A549 (cell line): ENCODE measurements around the gene ACAT2.

Experiments used
- EP300 ChIP-seq, 2 experiments: fragments of >200 bp; sonication (Bioruptor Twin); formaldehyde crosslinking; IDR thresholded peaks; 2 replicates in 1 of 2; 3 replicates in 1 of 2; pipeline ENCODE4 v1.6.1; 2016 to 2017
- ESRRA ChIP-seq: fragments of 150-350 bp; IDR thresholded peaks from 2 replicates; pipeline ENCODE4 v1.6.1; 2014; ENCODE audit warnings: mild to moderate bottlenecking, low read length, borderline replicate concordance
- HDAC2 ChIP-seq: fragments of 200-600 bp; sonication (generic); IDR thresholded peaks from 2 replicates; pipeline ENCODE4 v1.6.1; 2016
- HOXA7 ChIP-seq: fragments of 250-450 bp; sonication (Bioruptor Pico); IDR thresholded peaks from 2 replicates; pipeline ENCODE4 v1.5.0; 2020; ENCODE audit warnings: mild to moderate bottlenecking, moderate library complexity
- MAFK ChIP-seq: fragments of 450-650 bp; IDR thresholded peaks from 2 replicates; pipeline ENCODE4 v1.6.1; 2014; ENCODE audit not compliant: partially characterized antibody
- POLR2A ChIP-seq: IDR thresholded peaks from 2 replicates; pipeline ENCODE4 v1.6.1; 2012; ENCODE audit warnings: mild to moderate bottlenecking, low read length
- ZSCAN20 ChIP-seq: fragments of 250-450 bp; sonication (Bioruptor Pico); IDR thresholded peaks from 2 replicates; pipeline ENCODE4 v1.8.0; 2022; ENCODE audit warnings: mild to moderate bottlenecking, moderate library complexity
- TF ChIP-seq, protein P1 (sequence below): fragments of >200 bp; sonication (Bioruptor Twin); formaldehyde crosslinking; IDR thresholded peaks from 3 replicates; pipeline ENCODE4 v1.5.1; 2016
- TF ChIP-seq, protein P2 (sequence below): fragments of 200-600 bp; sonication (generic); IDR thresholded peaks from 2 replicates; pipeline ENCODE4 v1.6.1; 2016; ENCODE audit warnings: antibody characterized with exemption, mild to moderate bottlenecking, moderate library complexity

DNA sequence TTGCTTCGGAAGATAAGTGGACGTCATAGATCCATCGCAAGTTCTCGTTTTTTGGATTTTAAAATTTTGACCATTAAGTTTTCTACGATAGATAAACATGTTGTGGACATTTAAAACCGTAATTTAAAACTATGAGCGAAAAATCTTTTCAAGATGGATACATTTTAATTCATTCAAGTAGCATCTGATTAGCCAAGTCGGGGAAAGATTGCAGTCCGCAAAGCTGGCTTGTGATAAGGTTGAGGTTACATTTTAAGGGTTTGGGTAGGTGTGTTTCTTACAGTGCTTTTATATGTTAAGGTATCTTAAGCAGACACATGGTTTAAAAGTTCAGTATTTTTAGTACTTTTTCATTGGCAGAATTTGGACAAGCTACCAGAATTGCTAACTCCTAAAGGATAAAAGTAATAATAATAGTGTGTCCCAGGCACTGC lies 33.3 kb upstream of the ACAT2 start:
- TF ChIP-seq EP300 (IDR thresholded peaks at IDR 0.05) = no peak
- TF ChIP-seq POLR2A = no peak
- TF ChIP-seq, protein P1, sequence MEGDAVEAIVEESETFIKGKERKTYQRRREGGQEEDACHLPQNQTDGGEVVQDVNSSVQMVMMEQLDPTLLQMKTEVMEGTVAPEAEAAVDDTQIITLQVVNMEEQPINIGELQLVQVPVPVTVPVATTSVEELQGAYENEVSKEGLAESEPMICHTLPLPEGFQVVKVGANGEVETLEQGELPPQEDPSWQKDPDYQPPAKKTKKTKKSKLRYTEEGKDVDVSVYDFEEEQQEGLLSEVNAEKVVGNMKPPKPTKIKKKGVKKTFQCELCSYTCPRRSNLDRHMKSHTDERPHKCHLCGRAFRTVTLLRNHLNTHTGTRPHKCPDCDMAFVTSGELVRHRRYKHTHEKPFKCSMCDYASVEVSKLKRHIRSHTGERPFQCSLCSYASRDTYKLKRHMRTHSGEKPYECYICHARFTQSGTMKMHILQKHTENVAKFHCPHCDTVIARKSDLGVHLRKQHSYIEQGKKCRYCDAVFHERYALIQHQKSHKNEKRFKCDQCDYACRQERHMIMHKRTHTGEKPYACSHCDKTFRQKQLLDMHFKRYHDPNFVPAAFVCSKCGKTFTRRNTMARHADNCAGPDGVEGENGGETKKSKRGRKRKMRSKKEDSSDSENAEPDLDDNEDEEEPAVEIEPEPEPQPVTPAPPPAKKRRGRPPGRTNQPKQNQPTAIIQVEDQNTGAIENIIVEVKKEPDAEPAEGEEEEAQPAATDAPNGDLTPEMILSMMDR = no peak
- TF ChIP-seq ZSCAN20 (CRISPR knock-in tag) = no peak
- no peak for TF ChIP-seq ESRRA
- TF ChIP-seq HDAC2 = no peak
- no peak for TF ChIP-seq HOXA7 (CRISPR knock-in tag)
- TF ChIP-seq, protein P2, sequence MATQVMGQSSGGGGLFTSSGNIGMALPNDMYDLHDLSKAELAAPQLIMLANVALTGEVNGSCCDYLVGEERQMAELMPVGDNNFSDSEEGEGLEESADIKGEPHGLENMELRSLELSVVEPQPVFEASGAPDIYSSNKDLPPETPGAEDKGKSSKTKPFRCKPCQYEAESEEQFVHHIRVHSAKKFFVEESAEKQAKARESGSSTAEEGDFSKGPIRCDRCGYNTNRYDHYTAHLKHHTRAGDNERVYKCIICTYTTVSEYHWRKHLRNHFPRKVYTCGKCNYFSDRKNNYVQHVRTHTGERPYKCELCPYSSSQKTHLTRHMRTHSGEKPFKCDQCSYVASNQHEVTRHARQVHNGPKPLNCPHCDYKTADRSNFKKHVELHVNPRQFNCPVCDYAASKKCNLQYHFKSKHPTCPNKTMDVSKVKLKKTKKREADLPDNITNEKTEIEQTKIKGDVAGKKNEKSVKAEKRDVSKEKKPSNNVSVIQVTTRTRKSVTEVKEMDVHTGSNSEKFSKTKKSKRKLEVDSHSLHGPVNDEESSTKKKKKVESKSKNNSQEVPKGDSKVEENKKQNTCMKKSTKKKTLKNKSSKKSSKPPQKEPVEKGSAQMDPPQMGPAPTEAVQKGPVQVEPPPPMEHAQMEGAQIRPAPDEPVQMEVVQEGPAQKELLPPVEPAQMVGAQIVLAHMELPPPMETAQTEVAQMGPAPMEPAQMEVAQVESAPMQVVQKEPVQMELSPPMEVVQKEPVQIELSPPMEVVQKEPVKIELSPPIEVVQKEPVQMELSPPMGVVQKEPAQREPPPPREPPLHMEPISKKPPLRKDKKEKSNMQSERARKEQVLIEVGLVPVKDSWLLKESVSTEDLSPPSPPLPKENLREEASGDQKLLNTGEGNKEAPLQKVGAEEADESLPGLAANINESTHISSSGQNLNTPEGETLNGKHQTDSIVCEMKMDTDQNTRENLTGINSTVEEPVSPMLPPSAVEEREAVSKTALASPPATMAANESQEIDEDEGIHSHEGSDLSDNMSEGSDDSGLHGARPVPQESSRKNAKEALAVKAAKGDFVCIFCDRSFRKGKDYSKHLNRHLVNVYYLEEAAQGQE = no peak
- TF ChIP-seq MAFK = no peak
